Right ventricle myocardium superior (tissue), 1 donor: ENCODE results near the gene SLX9. TPM values are rescaled to one million over a fixed set of nuclear protein-coding genes. Genes with fewer than 3 reads are reported as not detected.

ENCODE experiments used
- ATAC-seq: fragments of 200-7000 bp; cut with Tn5 transposase; one replicate; pipeline ENCODE4 v1.9.1; 2020; ENCODE audit warnings: mild to moderate bottlenecking; ENCODE audit not compliant: poor library complexity
- DNase-seq: peaks from one replicate; pipeline ENCODE4 v3.0.0-alpha.2; 2020
- intact Hi-C: fragments of 100-400 bp; cut with DNase I; formaldehyde crosslinking; loops from one replicate; pipeline ENCODE4 v1.11.2; 2022
- total RNA-seq: library from RNA; stranded (reverse); fragmentation: NEBNext Ultra II Directional; extraction: Animal tissue kit (Norgen Biotek cat#: 25700); gene quantifications from one replicate; pipeline ENCODE4 v1.2.1, GENCODE V29; 2021
- donor health status: DM: no; HTN: yes; CAD: no; lungs with severe emphysema.

Gene SLX9
- total RNA-seq, 1 donor from 2014 or later: 77.4 TPM

DNA sequence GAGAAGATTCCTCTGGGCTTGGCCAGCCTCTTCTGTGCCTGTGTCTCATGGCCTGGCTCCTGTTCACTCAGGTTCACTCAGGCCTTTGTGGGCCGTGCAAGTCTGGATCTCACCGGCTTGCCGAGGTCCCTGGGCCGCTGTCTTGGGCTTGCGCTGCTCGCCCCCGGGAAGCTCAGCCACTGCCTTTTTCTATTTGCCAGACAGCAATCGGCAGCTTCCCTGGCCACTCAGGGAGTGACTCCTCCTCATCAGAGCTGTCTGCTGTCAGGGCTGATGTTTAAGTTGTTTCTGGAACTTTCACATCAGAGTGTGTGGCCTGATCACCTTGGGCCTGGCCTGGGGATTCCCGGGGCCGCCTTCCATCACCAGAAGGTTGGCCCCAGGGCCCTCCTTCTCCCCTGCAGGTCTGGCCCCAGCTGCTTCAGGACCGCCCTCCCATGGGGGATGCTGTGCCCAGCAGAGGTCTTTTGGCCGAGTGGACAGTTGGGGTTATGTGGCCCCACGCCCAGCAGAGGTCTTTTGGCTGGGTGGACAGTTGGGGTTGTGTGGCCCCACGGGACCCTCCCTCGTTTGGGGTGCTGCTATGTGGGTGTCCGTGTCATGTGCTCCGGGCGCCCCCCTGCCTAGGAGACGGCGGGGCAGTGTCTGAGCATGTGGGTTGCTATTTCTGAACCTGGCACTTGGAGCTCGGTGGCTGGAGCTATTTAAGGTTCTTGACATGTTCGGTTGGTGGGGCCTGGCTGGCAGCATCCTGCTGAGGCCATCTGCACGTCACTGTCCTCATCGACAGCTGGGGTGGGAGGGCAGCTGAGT lies 12.5 kb downstream of the SLX9 start:
- DNase-seq (peak; percentile 80), ATAC-seq (peak; percentile 67)
- intact Hi-C loops: no loop called here

DNA sequence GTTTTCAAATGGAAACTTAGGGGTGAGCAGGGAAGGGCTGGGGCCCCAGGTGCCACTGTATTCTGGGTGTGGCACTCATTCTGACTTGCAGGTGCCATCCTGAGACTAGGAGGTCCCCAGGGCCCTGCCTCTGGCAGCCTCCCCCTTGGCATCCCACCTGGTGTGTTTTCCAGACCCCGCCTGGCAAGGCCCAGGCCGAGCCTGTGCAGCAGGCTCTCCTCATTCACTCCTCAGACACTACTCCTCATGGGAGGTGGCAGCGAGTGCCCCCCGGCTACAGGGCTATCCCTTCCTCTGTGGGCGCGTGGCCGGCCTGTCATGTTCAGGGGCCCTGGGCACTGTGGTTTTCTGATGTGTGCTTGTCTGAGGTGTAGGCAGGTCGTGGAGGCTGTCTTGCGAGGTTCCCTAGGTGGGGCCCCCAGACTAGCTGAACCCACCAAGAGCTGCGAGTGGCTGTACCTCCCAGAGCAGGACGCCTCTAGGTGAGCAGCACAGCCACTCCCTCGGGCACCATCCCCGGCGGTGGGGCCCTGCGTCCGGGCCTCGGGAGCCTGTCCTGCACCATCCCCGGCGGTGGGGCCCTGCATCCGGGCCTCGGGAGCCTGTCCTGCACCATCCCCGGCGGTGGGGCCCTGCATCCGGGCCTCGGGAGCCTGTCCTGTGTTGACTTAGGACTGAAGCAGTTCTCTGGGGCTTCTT lies 13.2 kb downstream of the SLX9 start:
- DNase-seq: peak; percentile 33
- ATAC-seq: peak; percentile 0
- intact Hi-C loops: no loop called here

DNA sequence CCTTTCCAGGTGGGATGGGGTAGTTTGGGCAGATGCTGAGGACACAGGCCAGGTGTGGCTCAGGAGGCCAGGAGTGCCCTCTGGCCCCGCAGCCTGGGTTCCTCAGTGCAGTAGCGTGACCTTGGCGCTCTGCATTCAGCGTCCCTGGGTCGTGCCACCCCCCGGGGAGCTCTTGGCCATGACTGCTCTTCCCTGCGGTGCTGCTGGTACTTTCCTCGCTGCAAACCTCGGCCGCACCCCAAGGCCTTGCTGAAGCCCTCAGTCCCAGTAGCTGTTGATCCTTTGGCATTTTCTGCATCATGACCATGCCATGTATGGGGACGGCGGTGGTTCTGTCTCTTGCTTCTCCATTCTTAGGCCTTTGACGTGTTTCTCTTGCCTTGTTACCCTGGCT lies 13.8 kb downstream of the SLX9 start:
- DNase-seq (peak; percentile 43), ATAC-seq (no peak)
- intact Hi-C loops: no loop called here

DNA sequence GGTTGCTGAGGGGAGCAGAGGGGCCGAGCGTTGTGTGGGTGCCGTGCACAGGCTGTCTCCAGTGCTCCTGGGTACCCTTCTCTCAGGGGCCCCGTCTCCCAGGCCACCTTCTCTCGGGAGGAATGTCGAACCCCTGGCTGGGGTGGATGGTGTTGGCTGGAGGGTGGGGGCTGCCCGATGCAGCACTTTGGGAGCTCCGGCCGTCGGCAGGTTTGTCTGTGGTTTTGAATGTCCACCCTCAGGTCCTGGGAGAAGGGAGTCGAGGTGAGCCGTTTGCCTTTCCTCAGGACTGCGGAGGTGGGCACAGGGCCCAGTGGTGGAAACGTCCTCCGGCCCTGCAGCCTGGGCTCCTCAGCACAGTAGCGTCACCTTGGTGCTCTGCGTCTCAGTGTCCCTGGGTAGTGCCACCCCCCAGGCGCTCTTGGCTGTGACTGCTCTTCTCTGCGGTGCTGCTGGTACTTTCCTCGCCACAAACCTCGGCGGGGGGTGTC lies 14.5 kb downstream of the SLX9 start:
- DNase-seq (peak; percentile 57), ATAC-seq (peak; percentile 8)
- intact Hi-C loops: no loop called here

DNA sequence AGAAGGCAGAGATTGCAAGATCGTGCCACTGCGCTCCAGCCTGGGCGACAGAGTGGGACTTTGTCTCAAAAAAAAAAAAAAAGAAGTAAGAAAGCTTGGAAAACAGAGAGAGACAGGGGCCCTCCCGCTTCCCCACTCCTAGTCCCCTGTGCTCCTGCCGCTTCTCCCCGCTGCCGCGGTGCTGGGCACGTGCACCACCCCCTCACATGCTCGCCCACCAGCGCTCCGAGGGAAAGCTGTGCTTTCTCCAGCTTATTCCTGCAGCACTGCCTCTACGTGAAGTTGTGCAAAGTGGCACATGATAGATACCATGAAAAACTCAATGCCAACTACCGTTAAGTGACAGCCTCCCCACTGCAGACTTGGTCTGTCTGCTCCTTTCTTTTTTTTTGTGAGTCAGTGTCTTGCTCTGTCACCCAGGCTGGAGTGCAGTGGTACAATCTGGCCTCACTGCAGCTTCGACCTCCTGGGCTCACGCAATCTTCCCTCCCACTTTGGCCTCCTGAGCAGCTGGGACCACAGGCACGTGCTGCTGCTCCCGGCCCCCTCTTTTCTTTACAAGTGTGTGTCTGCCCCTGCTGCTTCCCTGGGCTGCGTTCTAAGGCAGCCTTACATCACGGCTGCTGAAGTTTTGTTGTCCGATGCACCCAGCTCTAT lies 15.4 kb downstream of the SLX9 start:
- DNase-seq (peak; percentile 44), ATAC-seq (no peak)
- intact Hi-C loops: no loop called here

DNA sequence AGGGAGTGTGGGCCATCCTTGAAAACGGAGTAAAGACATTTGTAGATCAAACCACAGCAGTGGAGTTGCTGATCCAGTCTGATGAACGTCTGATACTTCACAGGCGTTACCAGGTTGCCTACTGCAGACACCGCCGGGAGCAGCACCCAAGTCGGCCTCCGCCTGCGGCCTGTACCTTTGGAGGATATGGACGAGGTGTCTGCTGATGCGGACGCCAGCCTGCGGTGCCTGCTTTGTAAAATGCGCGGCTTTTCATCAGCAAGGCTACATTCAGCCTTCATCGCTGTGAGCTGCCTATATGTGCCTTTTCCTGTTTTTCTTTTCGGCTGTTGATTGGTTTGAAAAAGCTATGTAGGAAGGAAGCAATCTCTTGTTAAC lies 16.0 kb downstream of the SLX9 start:
- peak; percentile 39 for DNase-seq
- intact Hi-C loops: no loop called here
- no peak for ATAC-seq

DNA sequence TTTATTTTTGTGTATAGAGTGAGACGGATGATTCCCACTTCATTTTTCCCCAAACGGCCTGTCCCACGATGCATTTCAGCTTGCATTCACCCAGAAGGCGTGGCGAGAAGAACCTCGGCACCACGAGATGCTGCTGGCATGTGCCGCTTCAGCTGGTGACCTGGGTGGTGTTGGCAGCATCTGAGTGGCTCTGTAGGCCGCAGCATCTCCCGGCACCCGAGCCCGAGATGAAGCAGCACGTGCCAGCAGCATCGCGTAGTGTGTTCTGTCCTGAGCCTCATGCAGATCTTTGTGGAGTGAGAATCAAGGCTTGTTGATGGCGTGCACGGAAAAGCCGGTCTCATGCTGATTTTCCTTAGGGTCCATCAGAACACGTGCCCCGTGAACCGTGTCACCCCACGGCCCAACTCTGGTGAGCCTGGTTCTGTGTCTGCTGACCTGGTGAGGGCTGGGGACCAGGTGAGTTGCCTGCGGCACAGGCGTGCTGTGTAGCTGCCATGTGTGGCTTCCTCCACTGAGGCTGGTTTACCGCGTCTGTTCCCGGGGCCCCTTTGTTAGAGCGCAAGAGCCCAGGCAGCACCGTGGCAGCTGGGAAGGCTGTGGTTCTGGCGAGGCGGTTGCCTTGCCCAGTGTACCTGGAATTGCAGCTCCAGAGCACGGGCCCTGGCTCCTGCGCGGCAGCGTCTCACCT lies 16.7 kb downstream of the SLX9 start:
- intact Hi-C loops: no loop called here
- ATAC-seq (no peak), DNase-seq (peak; percentile 34)

DNA sequence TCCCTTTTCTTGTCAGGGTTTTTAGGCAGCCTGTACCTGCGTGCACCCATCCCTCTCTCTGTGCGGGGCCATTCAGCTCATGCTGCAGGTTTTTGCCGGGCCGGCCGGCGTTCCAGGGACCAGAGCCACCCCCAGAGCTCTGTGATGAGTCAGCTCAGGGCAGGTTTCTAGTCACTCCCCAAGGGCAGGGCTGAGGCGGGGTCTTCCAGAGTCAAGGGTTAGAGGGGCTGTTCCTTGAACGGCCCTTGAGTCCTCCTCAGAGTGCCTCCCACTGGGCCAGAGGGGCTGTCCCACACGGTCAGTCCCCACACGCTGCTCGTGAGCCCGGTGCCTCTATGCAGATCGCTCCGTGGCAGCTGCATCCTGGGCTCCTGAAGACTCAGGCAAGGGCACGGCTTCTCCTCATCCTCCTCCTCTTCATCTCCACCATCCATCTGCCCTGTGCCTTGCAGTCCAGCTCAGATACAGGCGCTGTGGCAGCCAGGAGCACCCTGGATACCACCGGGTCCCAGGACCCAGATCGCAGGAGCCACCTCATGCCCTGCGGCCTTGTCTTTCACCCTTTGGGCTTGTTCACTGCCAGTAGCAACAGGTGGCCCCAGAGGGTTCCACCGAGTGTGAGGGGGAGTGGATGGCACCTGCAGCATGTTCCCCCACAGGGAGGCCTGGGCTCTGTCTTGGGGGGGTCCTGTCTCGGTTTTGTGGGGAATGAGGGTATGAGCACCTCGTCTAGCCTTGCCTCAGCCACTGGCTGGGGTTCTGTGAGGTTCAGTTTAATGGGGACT lies 17.4 kb downstream of the SLX9 start:
- ATAC-seq: no peak
- intact Hi-C loops: no loop called here
- peak; percentile 36 for DNase-seq

DNA sequence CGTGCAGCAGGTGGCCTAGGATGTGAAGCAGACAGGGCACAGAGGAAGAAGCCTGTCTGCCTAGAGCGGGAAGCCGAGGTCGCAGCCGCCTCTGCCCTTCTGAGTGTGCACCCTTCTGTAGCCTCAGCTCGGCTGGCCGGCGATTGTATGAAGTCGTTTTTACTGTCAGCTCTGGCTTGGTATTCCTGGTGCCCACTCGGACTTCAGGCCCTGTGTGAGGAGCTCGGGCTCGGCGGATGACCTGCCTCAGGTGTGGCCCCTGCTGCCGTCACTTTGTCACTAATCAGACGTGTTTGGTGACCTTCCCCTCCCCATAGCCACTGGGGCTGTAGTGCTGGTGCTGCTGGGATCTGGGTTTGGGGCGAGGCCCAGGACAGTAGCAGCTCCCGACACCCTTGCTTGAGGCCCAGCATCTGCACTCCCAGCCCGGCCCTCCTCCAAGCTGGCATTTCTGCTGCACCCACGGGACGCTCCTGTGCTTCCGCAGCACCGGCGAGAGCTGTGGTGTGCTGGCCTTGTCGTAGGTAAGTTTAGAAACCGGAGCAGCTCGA lies 18.1 kb downstream of the SLX9 start:
- intact Hi-C loops: no loop called here
- peak; percentile 17 for ATAC-seq
- DNase-seq: peak; percentile 56

DNA sequence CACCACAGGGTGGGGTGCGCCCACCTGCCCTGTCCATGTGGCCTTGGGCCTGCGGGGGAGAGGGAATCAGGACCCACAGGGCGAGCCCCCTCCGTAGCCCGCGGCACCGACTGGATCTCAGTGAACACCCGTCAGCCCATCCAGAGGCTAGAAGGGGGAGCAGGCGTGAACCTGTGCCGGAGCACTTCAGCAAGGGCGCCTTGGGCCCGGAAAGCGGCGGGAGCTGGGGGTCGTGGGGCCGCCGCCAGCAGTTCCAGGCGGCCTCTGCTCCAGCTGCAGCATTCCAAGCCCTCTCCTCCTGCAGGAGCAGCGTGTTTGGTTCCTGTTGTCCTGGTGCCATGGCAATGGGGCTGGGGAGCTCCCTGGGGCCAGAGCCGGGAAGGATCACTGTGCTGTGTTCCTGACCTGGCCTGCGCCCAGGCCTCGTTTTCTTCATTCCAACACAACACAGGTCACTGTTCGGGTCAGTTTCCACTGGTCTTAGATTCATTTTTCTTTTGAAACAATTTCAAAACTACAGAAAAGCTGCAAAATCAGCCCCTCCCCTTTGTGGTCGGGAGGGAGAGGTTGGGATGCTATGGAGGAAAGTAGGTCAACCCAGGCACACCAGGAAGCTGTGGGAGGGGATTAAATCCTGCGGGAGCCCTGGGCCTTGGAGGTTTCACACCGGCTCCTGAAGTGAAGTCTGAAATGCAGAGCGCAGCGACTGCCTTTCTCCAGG lies 18.8 kb downstream of the SLX9 start:
- DNase-seq (peak; percentile 91), ATAC-seq (peak; percentile 78)
- intact Hi-C loops: no loop called here

DNA sequence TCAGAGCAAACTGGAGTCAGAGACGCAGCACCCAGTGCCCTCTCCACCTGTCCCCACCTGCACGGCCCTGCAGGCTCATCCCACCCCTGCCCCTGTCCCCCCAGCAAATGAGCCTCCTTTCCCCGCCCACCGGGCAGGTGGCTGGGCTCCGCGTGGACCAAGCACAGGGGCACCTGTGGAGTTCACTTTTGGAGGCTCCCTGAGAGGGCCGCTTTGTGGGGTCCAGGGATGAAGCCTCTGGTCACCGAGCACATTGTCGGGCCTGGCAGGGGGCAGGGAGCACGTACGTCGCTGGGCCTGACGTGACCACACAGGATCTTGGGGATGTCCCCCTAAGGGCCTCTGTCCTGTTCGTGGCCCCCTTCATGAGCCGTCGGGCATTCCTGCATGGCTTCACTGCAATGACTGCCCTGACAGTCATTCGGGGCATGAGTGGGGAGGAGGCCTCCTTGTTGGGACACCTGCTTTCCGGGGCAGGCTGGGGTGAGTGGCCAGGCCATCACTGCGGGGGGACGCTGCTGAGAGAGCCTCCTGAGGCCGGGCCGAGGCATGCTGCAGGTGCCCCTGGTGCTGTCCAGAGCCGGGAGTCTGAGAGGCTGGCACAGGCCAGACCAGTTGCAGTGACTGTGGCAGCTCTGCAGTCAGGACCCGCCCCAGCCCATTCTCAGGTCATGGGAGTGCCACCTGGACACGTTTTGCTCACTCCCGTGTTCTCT lies 19.7 kb downstream of the SLX9 start:
- ATAC-seq: no peak
- intact Hi-C loops: loop anchor here (10.0 kb wide), 1 partner anchor 115 kb away; the partner anchor contains the start of gene ADARB1
- peak; percentile 41 for DNase-seq

DNA sequence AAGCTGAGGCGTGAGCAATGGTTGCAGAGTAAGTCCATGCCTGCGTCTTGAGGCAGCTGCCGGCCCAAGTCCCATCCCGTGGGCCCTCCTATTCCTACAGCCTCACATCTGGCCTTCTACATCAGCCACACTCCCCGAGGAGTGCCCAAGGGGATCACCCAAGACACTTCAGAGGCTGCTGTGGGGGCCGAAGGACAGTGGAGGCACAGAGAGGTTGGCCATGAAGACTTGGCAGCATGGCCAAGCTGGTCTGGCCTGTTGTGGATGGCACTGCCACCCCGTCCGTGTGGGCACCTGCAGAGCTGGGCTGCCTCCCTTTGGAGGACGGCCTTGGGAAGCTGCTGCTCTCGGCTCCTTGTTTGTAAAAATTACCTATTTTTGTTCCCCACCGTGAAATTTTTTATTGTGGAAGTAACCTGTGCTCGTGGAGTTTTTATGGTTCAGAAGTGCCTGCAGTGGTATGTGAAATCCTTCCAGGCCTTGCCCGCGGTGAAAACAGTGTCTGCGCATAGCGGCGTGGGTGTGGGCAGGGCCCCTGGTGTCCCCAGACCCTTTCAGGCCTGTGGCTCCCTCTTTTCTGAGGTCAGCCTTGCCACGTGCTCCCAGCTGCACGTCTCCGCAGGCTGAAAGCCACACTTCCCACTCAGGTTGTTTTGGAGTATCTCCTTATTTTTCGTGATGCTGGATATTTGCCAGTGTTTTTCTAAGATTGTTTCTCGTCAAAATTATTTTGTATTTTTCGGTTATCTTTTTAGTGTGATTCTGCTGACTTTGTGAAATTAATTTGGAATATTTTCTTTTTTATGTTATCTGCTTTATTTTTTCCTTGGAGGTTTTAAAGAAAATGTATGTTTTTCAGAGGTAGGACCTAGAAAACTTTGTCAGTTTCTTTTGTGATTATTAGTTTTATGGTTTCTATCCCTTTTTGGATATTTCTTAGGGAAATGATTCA lies 20.6 kb downstream of the SLX9 start:
- intact Hi-C loops: loop anchor here (10.0 kb wide), 1 partner anchor 114 kb away; the partner anchor contains the start of gene ADARB1
- ATAC-seq: no peak

DNA sequence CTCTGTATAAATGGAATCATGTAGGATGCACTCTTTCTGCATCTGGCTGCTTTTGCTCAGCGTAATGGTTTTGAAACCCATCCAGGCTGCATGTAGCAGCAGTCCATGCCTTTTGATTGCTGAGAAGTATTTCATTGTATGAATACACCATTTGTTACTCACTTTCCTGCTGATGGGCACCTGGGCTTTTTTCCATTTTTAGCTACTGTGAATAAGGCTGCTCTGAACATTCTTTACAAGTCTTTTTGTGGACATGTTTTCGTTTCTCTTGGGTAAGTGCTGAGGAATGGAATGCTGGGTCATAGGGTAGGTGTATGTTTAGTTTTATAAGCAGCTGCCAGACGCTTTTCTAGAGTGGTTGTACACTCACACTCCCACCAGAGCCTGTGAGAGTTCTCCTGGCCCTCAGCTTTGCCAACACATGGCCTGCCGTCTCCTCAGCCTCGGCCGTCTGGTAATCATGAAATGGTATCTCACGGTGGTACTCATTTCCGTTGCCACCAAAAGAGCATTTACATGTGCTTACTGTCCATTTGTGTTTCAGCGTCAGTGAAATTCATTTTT lies 22.7 kb downstream of the SLX9 start:
- DNase-seq (peak; percentile 43), ATAC-seq (peak; percentile 36)

More for the DNA sequence above, 20.6 kb downstream of the SLX9 start:
- no peak for DNase-seq

DNA sequence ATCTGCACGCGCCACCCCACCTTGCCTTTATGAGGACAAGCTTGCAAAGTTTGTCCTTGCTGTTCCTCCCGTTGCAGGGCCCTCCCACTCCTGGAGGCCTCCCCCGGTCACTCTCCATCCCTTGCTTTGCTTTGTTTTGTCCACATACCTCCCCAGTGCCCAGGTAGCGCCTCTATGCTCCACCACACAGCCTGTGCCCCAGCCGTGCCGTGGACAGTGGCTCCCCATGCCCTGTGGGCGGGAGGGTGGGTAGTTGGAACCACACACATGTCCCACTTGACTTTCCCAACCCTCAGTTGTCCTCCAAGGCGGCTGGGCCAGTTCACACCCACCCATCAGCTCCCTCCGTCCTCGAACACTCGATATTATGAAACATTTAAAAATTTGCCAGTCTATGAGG lies 24.6 kb downstream of the SLX9 start:
- no peak for DNase-seq
- intact Hi-C loops: loop anchor here (10.0 kb wide), 1 partner anchor 110 kb away; the partner anchor contains the start of gene ADARB1
- no peak for ATAC-seq

More for the DNA sequence above, 22.7 kb downstream of the SLX9 start:
- intact Hi-C loops: loop anchor here (10.0 kb wide), 1 partner anchor 112 kb away; the partner anchor contains the start of gene ADARB1
